ENCODE results near the gene AHSP.
"Not testable (repeated sequence)": the region's sequence is repeated elsewhere in the genome, so short reads cannot be mapped to it uniquely, and the experiment has no call there.

Gene AHSP

GRCh38 chr16:31531096-31531495 is 3.4 kb downstream of the AHSP start:
- DNase-seq (ENCODE audit: low spot score), result no peak

GRCh38 chr16:31532120-31532519 is 4.4 kb downstream of the AHSP start:
- DNase-seq (ENCODE audit: low spot score), result no peak

GRCh38 chr16:31532896-31533295 is 5.2 kb downstream of the AHSP start:
- no peak for DNase-seq (ENCODE audit: low spot score)

- DNase-seq (ENCODE audit: low spot score), result no peak
These were observed 8.0 kb downstream of the AHSP start for GRCh38 chr16:31535737-31536136.

- no peak for DNase-seq (ENCODE audit: low spot score)
These were observed 9.2 kb downstream of the AHSP start for GRCh38 chr16:31536804-31537361.

- no peak for DNase-seq (ENCODE audit: low spot score)
These were observed 9.9 kb downstream of the AHSP start for GRCh38 chr16:31537362-31538242.

GRCh38 chr16:31538243-31538598 is 10.5 kb downstream of the AHSP start:
- DNase-seq (ENCODE audit: low spot score), result not testable (repeated sequence)

- not testable (repeated sequence) for DNase-seq (ENCODE audit: low spot score)
These were observed 12.1 kb downstream of the AHSP start for GRCh38 chr16:31539762-31540161.

- no peak for DNase-seq (ENCODE audit: low spot score)
These were observed 15.1 kb downstream of the AHSP start for GRCh38 chr16:31542763-31543162.

GRCh38 chr16:31561426-31562233 is 33.9 kb downstream of the AHSP start:
- DNase-seq (ENCODE audit: low spot score), result no peak

- no peak for DNase-seq (ENCODE audit: low spot score)
These were observed 41.1 kb downstream of the AHSP start for GRCh38 chr16:31568577-31569359.

GRCh38 chr16:31569360-31569717 is 41.6 kb downstream of the AHSP start:
- DNase-seq (ENCODE audit: low spot score), result no peak

- DNase-seq (ENCODE audit: low spot score), result no peak
These were observed 45.1 kb downstream of the AHSP start for GRCh38 chr16:31572821-31573220.

GRCh38 chr16:31574159-31574558 is 46.5 kb downstream of the AHSP start:
- DNase-seq (ENCODE audit: low spot score), result not testable (repeated sequence)

- DNase-seq (ENCODE audit: low spot score), result no peak
These were observed 49.7 kb downstream of the AHSP start for GRCh38 chr16:31577411-31577810.
